Thyroid gland (tissue), 4 donors: ENCODE data around the gene SERHL2. TPM values are rescaled to one million over a fixed set of nuclear protein-coding genes. Genes with fewer than 3 reads are reported as not detected.
"Not testable (repeated sequence)": the region's sequence is repeated elsewhere in the genome, so short reads cannot be mapped to it uniquely, and the experiment has no call there.

Experiments
- DNase-seq, 2 donors: peaks; one replicate each; pipeline ENCODE4 v3.0.0-alpha.2; 2019
- H3K27ac ChIP-seq, 3 donors: fragments of 200-600 bp; sonication (generic); 1 replicate in 2 of 3; 2 replicates in 1 of 3; pipeline ENCODE4 v1.5.1; 2016 to 2019; ENCODE audit warnings: mild to moderate bottlenecking in 1 of 3, moderate library complexity in 1 of 3
- H3K27me3 ChIP-seq: fragments of 200-600 bp; sonication (generic); one replicate; pipeline ENCODE4 v1.5.1; 2019
- H3K36me3 ChIP-seq, 2 donors: fragments of 200-600 bp; sonication (generic); one replicate each; pipeline ENCODE4 v1.5.1; 2016 to 2019
- H3K4me1 ChIP-seq, 2 donors: fragments of 200-600 bp; sonication (generic); one replicate each; pipeline ENCODE4 v1.5.1; 2017 to 2019
- H3K4me3 ChIP-seq, 3 donors: fragments of 200-600 bp; sonication (generic); replicated peaks in 1 of 3; 1 replicate in 2 of 3; 2 replicates in 1 of 3; pipeline ENCODE4 v1.5.1; 2016; ENCODE audit warnings: mild to moderate bottlenecking in 1 of 3
- H3K9me3 ChIP-seq: fragments of 200-600 bp; sonication (generic); one replicate; pipeline ENCODE4 v1.5.1; 2017
- CTCF ChIP-seq, 6 experiments: fragments of 200-600 bp in 3 of 6; fragments of 450-650 bp in 3 of 6; sonication (generic) in 3 of 6; IDR thresholded peaks; one replicate each; pipeline ENCODE4 v1.5.1; 2016 to 2019; ENCODE audit warnings: antibody characterized with exemption in 6 of 6, mild to moderate bottlenecking in 2 of 6, inconsistent platforms in 1 of 6, moderate library complexity in 1 of 6
- POLR2A ChIP-seq, 2 donors: fragments of 450-650 bp; IDR thresholded peaks; one replicate each; pipeline ENCODE4 v1.6.1; 2017; ENCODE audit warnings: antibody characterized with exemption in 2 of 2, mild to moderate bottlenecking in 2 of 2, moderate library complexity in 1 of 2
- WGBS, 2 donors: methylation state at CpG; one replicate each; pipeline ENCODE4 v1.1.5; 2017; 5-methylcytosine and 5-hydroxymethylcytosine counted together
- intact Hi-C: fragments of 100-400 bp; cut with DNase I; formaldehyde crosslinking; loops from one replicate; pipeline ENCODE4 v1.15.1; 2023
- total RNA-seq, 4 donors: library from RNA; depleted of rRNA; stranded (reverse); fragments of >200 nt; gene quantifications; one replicate each; pipeline ENCODE4 v1.2.3, GENCODE V29; 2016

SERHL2 gene
- total RNA-seq, 4 donors from 2014 or later, result 0.83 to 5.1 (median 3.1) TPM; not detected in 1

GRCh38 chr22:42577141-42577540 is 23.4 kb downstream of the SERHL2 start:
- H3K4me1 ChIP-seq, H3K27me3 ChIP-seq, intact Hi-C loops, DNase-seq, H3K4me3 ChIP-seq, H3K9me3 ChIP-seq, H3K27ac ChIP-seq: not testable (repeated sequence)
- WGBS, 2 donors, result 97 to 98% methylated on average over 7 to 8 of the region's 9 CpGs
- H3K36me3 ChIP-seq, result peaks cover 14 to 17% of the 10 kb centered on the region in 2 donors

- intact Hi-C loops, result no loop called here
- Histone ChIP-seq H3K36me3 (peaks cover 14 to 15% of the 10 kb centered on the region in 2 donors), H3K4me3 (no peak overlapping the region), H3K9me3 (no peaks in the 10 kb centered on the region), H3K27me3 (no peaks in the 10 kb centered on the region), H3K27ac (no peak overlapping the region), H3K4me1 (peaks cover 0 to 8% of the 10 kb centered on the region in 2 donors)
- no peak for DNase-seq
- TF ChIP-seq POLR2A (IDR thresholded peaks at IDR 0.05) (no peak), CTCF (IDR thresholded peaks at IDR 0.05) (no peak)
- 84 to 91% methylated on average over 12 to 15 of the region's 15 CpGs for WGBS, 2 donors
These were observed 24.0 kb downstream of the SERHL2 start for GRCh38 chr22:42577623-42578240.

GRCh38 chr22:42580040-42580439 is 26.3 kb downstream of the SERHL2 start:
- H3K4me1 ChIP-seq, DNase-seq, H3K4me3 ChIP-seq, H3K27ac ChIP-seq, intact Hi-C loops, H3K27me3 ChIP-seq, H3K9me3 ChIP-seq: not testable (repeated sequence)
- H3K36me3 ChIP-seq, result peaks cover 19 to 21% of the 10 kb centered on the region in 2 donors
- 90 to 100% methylated on average over 2 to 3 of the region's 4 CpGs for WGBS, 2 donors

GRCh38 chr22:42581194-42581761 is 27.5 kb downstream of the SERHL2 start:
- Histone ChIP-seq H3K27ac (peak overlapping the region in 1 of 3 donors; percentile 80), H3K36me3 (peaks cover 32 to 33% of the 10 kb centered on the region in 2 donors), H3K4me3 (peak overlapping the region; percentile 41 to 53 (median 47))
- H3K9me3 ChIP-seq, intact Hi-C loops, DNase-seq, H3K4me1 ChIP-seq, H3K27me3 ChIP-seq: not testable (repeated sequence)
- 1 to 4% methylated on average over 11 to 12 of the region's 22 CpGs for WGBS, 2 donors

GRCh38 chr22:42581762-42582716 is 28.3 kb downstream of the SERHL2 start:
- 15 to 63% methylated on average over 6 to 25 of the region's 64 CpGs for whole genome bisulfite sequencing, 2 donors
- TF ChIP-seq POLR2A (IDR thresholded peaks at IDR 0.05), result peak in 1 of 2 donors; percentile 47
- TF ChIP-seq CTCF (IDR thresholded peaks at IDR 0.05), result no peak
- Histone ChIP-seq H3K36me3 (peaks cover 39 to 41% of the 10 kb centered on the region in 2 donors), H3K27ac (peak overlapping the region in 1 of 3 donors; percentile 80), H3K27me3 (no peaks in the 10 kb centered on the region), H3K4me3 (peak overlapping the region; percentile 41 to 53 (median 47)), H3K4me1 (peaks cover 0 to 8% of the 10 kb centered on the region in 2 donors), H3K9me3 (no peaks in the 10 kb centered on the region)
- intact Hi-C loops, result no loop called here
- DNase-seq, result peak; percentile 80 to 82

GRCh38 chr22:42582987-42583386 is 29.2 kb downstream of the SERHL2 start:
- 91 to 100% methylated on average over 1 of the region's 1 CpG for WGBS, 2 donors
- H3K4me1 ChIP-seq, result peaks cover 0 to 8% of the 10 kb centered on the region in 2 donors
- no peak for DNase-seq
- H3K9me3 ChIP-seq, result no peaks in the 10 kb centered on the region
- H3K27me3 ChIP-seq, result no peaks in the 10 kb centered on the region
- H3K36me3 ChIP-seq, result peaks cover 39 to 45% of the 10 kb centered on the region in 2 donors
- intact Hi-C loops, result no loop called here
- H3K4me3 ChIP-seq, result no peak overlapping the region
- TF ChIP-seq CTCF (IDR thresholded peaks at IDR 0.05), result no peak
- TF ChIP-seq POLR2A (IDR thresholded peaks at IDR 0.05), result no peak
- no peak overlapping the region for H3K27ac ChIP-seq
